Stimulated activated CD4-positive, alpha-beta T cell treated with anti-CD3 and anti-CD28 coated beads, Interleukin-12 subunit alpha, Interleukin-12 subunit beta, amount 100 ng/mL, for 48 hours (primary cell): Measurements from ENCODE around the gene CA10.

Experiments
- DNase-seq, 3 donors: peaks; one replicate each; pipeline ENCODE4 v3.0.0-alpha.2; 2020; ENCODE audit warnings: low read depth in 2 of 3, low spot score in 1 of 3

The CA10 gene

GRCh38 chr17:51955245-51955644, 203.3 kb downstream of the CA10 start:
- no peak for DNase-seq

GRCh38 chr17:51954232-51954765, 204.2 kb downstream of the CA10 start:
- no peak for DNase-seq

- no peak for DNase-seq
These were observed 206.8 kb downstream of the CA10 start for GRCh38 chr17:51951741-51952140.

GRCh38 chr17:51948128-51948527, 210.4 kb downstream of the CA10 start:
- no peak for DNase-seq

DNA sequence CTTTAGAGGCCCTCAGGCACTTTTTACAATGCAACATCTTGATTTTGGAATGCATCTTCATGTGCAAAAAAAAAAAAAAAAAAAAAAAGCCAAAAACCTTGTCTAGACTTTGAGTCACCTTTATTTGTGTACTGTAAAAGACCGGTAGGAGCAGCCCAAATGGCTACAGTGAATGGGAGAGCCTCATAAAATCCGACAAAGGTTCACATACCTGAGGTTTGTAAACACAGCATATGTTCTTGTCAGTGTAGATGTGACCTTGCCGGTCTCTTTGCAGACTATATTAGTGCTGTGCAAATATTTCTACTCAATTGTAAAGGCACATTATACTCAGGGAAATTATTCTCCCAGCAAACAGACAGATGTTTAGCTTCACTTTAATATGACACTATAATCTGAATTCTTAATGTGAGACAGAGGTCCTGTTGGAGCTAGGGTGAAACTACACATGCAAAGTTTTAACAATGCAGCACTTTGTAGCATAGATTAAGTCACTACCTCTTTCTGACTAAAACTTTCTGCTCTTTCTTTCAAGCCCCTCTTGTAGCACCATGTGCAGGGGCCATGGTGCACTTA, 211.3 kb downstream of the CA10 start:
- DNase-seq = no peak

DNA sequence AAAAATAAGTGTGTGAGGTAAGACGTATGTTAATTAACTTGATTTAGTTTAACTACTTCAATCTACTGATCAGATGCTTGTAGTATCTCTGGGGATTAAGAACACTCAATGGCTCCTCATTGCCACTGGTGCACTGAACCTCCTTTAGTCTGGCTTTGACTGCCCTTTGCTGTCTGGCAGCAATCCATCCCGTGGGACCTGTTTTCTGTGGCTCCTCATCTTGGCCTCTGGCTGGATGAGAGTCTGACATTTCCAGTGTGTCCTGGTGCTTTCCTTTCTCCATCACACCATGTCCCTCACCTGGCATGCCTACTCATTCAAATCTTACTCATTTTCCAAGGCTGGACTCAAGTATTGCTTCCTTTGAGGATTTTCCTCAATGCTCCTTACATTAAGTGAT, 212.2 kb downstream of the CA10 start:
- no peak for DNase-seq

DNA sequence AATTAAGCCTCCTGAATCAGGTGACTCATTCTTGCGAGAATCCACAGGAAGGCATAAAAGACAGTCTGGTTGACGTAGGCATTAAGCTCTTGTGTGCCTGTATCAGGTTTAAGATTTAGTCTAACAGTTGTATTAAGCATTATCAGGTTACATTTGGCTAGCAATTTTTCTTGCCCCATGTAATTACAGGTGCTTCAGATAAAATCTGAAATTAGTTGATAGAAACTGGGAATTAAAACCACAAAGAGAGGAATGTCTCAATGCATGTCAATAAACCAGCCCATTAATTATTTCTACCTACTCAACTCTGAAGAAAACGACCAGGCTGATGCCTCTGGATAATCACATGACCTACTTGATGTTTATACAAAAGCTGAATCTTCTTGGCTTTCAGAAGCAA, 217.2 kb downstream of the CA10 start:
- no peak for DNase-seq

DNA sequence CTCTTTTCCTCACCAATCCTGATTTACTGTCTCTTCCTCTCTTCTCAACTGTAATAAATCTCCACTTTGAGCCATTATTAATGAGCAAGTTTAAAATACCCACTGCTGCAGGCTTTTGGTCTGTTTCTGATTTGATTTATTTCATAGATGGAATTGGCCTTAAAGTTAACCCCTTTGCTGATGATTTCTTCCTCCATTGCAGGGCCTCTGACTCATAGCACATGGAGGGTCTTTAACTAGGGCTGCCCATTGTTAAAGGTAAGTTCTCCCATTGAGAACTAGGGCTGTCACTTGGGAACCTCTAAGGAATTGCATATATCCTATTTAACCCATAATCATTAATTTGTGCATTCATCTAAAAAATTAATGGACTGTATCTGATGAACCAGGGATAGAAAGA, 221.2 kb downstream of the CA10 start:
- DNase-seq = no peak

DNA sequence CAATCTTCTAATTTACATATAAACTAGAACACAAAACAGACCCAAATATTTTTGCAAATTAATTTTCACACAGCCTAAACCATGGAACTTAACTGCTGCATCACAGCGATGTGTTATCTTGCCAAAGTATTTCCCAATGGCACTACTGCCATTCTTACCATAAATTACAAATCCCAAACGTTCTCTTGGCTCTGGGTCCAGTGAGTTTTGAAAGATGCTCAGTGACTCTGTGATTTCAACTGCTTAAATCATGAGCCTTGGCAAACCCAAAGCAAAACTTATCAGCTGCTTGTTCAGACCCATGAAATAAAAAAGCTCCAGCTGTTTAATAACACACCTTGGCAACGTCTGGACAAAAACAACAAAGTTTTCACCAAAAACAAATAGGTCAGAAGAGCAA, 223.0 kb downstream of the CA10 start:
- DNase-seq = no peak

- DNase-seq = no peak
These were observed 224.9 kb downstream of the CA10 start for GRCh38 chr17:51933647-51934046.

DNA sequence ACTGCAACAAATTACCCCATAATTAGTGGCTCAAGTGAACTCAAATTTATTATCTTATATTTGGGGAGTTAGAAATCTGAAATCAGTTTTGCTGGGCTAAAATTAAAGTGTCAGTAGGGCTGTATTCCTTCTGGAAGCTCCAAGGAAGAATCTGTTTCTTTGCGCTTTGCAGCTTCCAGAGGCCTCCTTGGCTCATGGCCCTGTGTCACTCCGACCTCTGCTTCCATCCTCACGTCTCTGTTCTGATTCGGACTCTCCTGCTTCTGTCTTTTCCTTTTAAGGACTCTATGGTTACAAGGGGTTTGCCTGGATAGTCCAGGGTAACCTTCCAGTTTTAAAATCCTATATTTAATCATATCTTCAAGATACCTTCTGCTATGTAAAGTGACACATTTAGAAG, 232.1 kb downstream of the CA10 start:
- no peak for DNase-seq

DNA sequence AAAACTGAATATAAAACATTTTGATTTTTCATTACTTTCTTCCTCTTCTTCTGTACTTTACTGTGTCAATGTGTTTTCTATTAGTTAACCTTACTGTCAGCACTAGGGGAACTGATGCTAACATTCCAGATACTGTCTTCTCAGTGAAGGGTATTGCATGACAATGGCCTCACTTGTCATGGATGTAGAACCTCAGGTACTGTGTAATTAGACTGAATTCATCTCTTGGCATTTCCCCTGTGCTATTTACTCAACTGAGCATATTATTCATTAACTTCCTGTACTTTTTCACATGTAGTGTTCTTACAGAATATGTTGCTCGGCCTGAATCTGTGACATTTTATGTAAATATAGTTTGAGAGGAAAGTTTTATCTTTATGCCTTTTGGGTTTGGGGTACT, 237.0 kb downstream of the CA10 start:
- DNase-seq = no peak

DNA sequence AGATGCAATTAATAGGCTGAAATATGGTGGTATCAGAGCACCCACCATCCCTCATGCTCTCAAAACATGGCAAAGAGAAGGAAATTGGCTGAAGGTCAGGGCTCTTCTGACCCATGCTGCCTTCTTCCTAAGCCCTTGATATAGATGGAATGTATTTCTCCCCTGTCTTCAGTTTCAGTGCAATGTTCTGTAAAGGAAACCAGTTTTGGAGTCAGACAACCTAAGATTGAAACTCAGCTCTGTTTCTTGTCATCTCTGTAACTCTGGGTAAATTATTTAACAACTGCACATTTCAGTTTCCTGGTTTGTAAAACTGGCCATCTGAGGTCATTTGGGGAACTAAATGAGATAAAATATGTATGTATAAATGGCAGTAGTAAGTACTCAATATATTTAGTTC, 243.9 kb downstream of the CA10 start:
- no peak for DNase-seq

GRCh38 chr17:51913491-51914205, 244.9 kb downstream of the CA10 start:
- no peak for DNase-seq

DNA sequence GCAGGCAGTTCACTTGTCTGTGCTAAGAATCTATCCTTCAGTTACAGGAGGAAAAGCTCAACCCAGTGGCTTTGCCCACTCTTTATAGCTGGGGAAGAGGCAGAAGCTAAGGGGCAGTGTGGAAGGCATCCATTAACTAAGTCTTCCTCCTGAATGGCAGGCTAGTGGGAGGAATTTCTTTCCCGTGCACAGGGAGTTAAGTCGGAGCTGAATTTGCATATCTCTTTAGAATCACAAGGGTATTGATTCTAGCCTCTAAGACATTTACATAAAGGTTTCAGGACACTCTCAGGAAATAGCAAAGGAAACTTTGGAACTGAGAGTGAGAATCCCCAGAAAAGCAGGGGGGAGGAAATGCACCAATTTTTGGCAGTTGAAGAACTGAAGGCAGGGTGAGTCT, 245.6 kb downstream of the CA10 start:
- DNase-seq = no peak

- DNase-seq = no peak
These were observed 247.3 kb downstream of the CA10 start for GRCh38 chr17:51911237-51911636.

GRCh38 chr17:51909971-51910370, 248.5 kb downstream of the CA10 start:
- DNase-seq = no peak

- DNase-seq = no peak
These were observed 249.5 kb downstream of the CA10 start for GRCh38 chr17:51908841-51909537.

- no peak for DNase-seq
These were observed 251.5 kb downstream of the CA10 start for GRCh38 chr17:51907041-51907440.

GRCh38 chr17:51904379-51904778, 254.1 kb downstream of the CA10 start:
- no peak for DNase-seq

DNA sequence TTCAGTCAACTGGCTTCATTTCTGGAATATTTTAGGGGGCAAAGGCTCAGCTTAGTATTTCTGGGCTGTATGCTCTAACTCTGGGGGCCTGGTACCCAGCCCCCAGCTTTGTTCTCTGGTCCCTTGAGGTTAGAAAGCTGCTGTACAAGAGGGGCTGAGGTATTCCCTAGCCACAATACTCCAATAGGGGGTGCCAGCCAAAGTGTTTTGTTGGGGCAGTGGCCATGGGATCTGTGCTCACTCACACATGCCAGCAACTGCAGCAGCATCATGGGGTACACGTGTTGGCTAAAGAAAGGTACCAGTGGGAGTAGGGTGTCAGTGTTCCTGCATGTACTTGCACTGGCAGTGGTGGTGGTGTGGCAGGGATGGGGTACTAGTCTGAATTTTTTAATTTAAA, 257.3 kb downstream of the CA10 start:
- DNase-seq = no peak

DNA sequence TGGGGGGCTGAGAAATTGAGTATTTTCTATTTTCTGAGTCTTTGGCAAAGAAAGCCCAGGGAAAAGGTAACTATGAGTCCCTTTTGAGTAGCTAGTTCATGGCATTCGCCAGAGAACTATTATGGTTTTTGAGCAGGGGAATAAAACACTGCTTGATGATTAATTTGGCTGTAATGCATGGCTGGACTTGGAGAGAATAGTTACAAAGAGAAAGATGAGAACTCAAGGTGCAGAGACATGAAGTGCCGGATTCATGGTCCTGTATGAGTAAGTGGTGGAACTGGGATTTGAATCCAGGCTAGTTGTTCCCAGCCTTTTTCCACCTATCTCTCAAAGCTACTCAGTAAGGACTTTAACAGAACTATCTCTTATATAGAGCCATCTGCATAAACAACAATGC, 266.6 kb downstream of the CA10 start:
- DNase-seq = no peak
